SK-N-SH treated with all-trans-retinoic acid at 6 μM for 48 hours (cell line): ENCODE measurements around the gene BPIFB6.

Experiments used
- ATAC-seq: fragments of 200-7000 bp; cut with Tn5 transposase; 3 replicates; pipeline ENCODE4 v1.9.1; 2020; ENCODE audit warnings: mild to moderate bottlenecking, moderate library complexity
- ARNTL ChIP-seq: fragments of 450-650 bp; formaldehyde crosslinking; IDR thresholded peaks from 2 replicates; pipeline ENCODE4 v1.5.0; 2020; ENCODE audit warnings: low read depth, mild to moderate bottlenecking, moderate library complexity, borderline replicate concordance
- BACH2 ChIP-seq: fragments of 250-450 bp; sonication (Bioruptor Pico); IDR thresholded peaks from 2 replicates; pipeline ENCODE4 v1.9.0; 2021; ENCODE audit warnings: mild to moderate bottlenecking, borderline replicate concordance
- CSDC2 ChIP-seq: fragments of 250-450 bp; sonication (Bioruptor Pico); IDR thresholded peaks from 2 replicates; pipeline ENCODE4 v1.5.0; 2020; ENCODE audit warnings: mild to moderate bottlenecking, moderate library complexity
- ESRRG ChIP-seq: fragments of 250-450 bp; sonication (Bioruptor Pico); IDR thresholded peaks from 2 replicates; pipeline ENCODE4 v1.6.1; 2021; ENCODE audit warnings: mild to moderate bottlenecking
- GLIS3 ChIP-seq: fragments of 250-450 bp; sonication (Bioruptor Pico); IDR thresholded peaks from 2 replicates; pipeline ENCODE4 v1.5.0; 2020; ENCODE audit warnings: mild to moderate bottlenecking, moderate library complexity
- ISL1 ChIP-seq: fragments of 250-450 bp; sonication (Bioruptor Pico); IDR thresholded peaks from 2 replicates; pipeline ENCODE4 v2.1.2; 2022; ENCODE audit warnings: mild to moderate bottlenecking, moderate library complexity
- OSR1 ChIP-seq: fragments of 250-450 bp; sonication (Bioruptor Pico); IDR thresholded peaks from 2 replicates; pipeline ENCODE4 v1.8.0; 2022; ENCODE audit warnings: moderate library complexity, mild to moderate bottlenecking, inconsistent platforms
- PATZ1 ChIP-seq: fragments of 250-450 bp; sonication (Bioruptor Pico); IDR thresholded peaks from 2 replicates; pipeline ENCODE4 v1.8.0; 2020; ENCODE audit warnings: mild to moderate bottlenecking, moderate library complexity, borderline replicate concordance
- RARB ChIP-seq: fragments of 250-450 bp; sonication (Bioruptor Pico); IDR thresholded peaks from 2 replicates; pipeline ENCODE4 v1.8.0; 2021; ENCODE audit warnings: mild to moderate bottlenecking, moderate library complexity
- SNAI2 ChIP-seq: fragments of 250-450 bp; sonication (Bioruptor Pico); IDR thresholded peaks from 2 replicates; pipeline ENCODE4 v1.5.0; 2020; ENCODE audit warnings: mild to moderate bottlenecking, moderate library complexity
- TCF4 ChIP-seq: fragments of 250-450 bp; sonication (Bioruptor Pico); IDR thresholded peaks from 2 replicates; pipeline ENCODE4 v1.8.0; 2021; ENCODE audit warnings: mild to moderate bottlenecking, moderate library complexity, borderline replicate concordance
- TSHZ2 ChIP-seq: fragments of 250-450 bp; sonication (Bioruptor Pico); IDR thresholded peaks from 2 replicates; pipeline ENCODE4 v1.5.0; 2020; ENCODE audit warnings: mild to moderate bottlenecking, moderate library complexity
- ZC3H10 ChIP-seq: fragments of 250-450 bp; sonication (Bioruptor Pico); IDR thresholded peaks from 2 replicates; pipeline ENCODE4 v1.5.1; 2021; ENCODE audit warnings: mild to moderate bottlenecking, moderate library complexity
- ZFP3 ChIP-seq: fragments of 250-450 bp; sonication (Bioruptor Pico); IDR thresholded peaks from 2 replicates; pipeline ENCODE4 v1.5.0; 2020; ENCODE audit warnings: mild to moderate bottlenecking, moderate library complexity
- ZFP30 ChIP-seq: fragments of 450-650 bp; formaldehyde crosslinking; IDR thresholded peaks from 2 replicates; pipeline ENCODE4 v1.5.0; 2022; ENCODE audit warnings: mild to moderate bottlenecking, moderate library complexity
- ZNF565 ChIP-seq: fragments of 450-650 bp; formaldehyde crosslinking; conservative IDR thresholded peaks from 2 replicates; pipeline ENCODE4 v1.5.0; 2020; ENCODE audit warnings: low read depth, mild to moderate bottlenecking, moderate library complexity
- ZNF70 ChIP-seq: fragments of 450-650 bp; formaldehyde crosslinking; IDR thresholded peaks from 2 replicates; pipeline ENCODE4 v1.5.0; 2020; ENCODE audit warnings: mild to moderate bottlenecking, moderate library complexity
- ZNF8 ChIP-seq: fragments of 450-650 bp; formaldehyde crosslinking; IDR thresholded peaks from 2 replicates; pipeline ENCODE4 v1.5.0; 2020; ENCODE audit warnings: mild to moderate bottlenecking, moderate library complexity
- TF ChIP-seq, protein P1 (sequence below): fragments of 250-450 bp; sonication (Bioruptor Pico); IDR thresholded peaks from 2 replicates; pipeline ENCODE4 v1.8.0; 2021; ENCODE audit warnings: low read depth, mild to moderate bottlenecking, moderate library complexity, borderline replicate concordance
- TF ChIP-seq, protein P2 (sequence below): fragments of 250-450 bp; sonication (Bioruptor Pico); IDR thresholded peaks from 2 replicates; pipeline ENCODE4 v1.5.1; 2020; ENCODE audit warnings: low read depth, mild to moderate bottlenecking, moderate library complexity

BPIFB6 gene

DNA sequence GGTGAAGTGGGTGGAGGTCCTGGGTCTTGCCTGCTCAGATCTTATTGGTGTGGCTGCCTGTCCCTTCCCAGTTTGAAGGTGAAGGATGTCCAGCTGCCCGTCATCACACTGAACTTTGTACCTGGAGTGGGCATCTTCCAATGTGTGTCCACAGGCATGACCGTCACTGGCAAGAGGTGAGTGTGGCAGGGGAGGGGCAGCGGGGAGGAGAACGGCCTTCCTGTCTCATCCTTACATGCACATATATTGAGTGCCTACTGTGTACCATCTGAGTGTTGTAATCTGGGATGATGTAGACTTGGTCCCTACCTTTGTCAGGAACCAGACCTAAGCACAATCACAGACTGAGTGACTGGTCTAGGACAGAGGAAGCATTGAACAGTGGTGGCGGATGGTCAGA is 2.7 kb downstream of the BPIFB6 start:
- no peak for ATAC-seq
- TF ChIP-seq OSR1 (CRISPR knock-in tag) (no peak), BACH2 (no peak), RARB (CRISPR knock-in tag) (no peak), ZFP30 (CRISPR knock-in tag) (no peak), CSDC2 (no peak), SNAI2 (CRISPR knock-in tag) (no peak), TSHZ2 (no peak), ZC3H10 (no peak), ZNF8 (CRISPR knock-in tag) (no peak)

DNA sequence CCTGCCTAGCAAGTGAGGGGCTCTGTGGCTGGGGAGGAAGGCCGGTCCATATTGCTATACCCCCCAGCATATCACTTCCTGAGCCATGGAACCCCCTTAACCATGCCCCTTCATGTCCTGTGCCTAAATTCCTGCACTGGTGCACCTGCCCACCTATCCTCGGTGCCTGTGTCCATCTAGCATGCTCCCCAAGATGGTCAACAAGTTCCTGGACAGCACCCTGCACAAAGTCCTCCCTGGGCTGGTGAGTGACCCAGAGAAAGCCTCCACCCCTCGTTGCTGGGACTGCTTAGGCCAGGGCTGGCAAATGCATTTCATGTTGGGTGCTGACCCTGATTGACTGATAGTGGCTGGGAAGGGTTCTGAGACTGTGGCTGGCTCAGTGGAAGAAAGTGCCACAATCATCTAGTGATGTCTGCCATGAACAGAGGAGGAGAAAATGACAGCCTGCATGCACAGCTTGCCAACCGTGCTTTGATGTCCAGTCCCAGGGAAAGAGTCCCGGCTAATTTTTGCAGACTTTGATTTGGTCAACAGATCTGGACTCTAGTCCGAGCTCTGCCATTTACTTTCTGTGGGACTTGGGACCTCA is 3.5 kb downstream of the BPIFB6 start:
- TF ChIP-seq TSHZ2: no peak
- TF ChIP-seq ZFP3 (CRISPR knock-in tag): no peak
- TF ChIP-seq RARB (CRISPR knock-in tag): no peak
- TF ChIP-seq ZNF8 (CRISPR knock-in tag): no peak
- TF ChIP-seq ESRRG: no peak
- no peak for TF ChIP-seq ZFP30 (CRISPR knock-in tag)
- TF ChIP-seq PATZ1: no peak
- no peak for TF ChIP-seq ARNTL (CRISPR knock-in tag)
- no peak for TF ChIP-seq ISL1 (CRISPR knock-in tag)
- TF ChIP-seq, protein P1, sequence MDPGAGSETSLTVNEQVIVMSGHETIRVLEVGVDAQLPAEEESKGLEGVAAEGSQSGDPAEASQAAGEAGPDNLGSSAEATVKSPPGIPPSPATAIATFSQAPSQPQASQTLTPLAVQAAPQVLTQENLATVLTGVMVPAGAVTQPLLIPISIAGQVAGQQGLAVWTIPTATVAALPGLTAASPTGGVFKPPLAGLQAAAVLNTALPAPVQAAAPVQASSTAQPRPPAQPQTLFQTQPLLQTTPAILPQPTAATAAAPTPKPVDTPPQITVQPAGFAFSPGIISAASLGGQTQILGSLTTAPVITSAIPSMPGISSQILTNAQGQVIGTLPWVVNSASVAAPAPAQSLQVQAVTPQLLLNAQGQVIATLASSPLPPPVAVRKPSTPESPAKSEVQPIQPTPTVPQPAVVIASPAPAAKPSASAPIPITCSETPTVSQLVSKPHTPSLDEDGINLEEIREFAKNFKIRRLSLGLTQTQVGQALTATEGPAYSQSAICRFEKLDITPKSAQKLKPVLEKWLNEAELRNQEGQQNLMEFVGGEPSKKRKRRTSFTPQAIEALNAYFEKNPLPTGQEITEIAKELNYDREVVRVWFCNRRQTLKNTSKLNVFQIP (CRISPR knock-in tag): no peak
- no peak for TF ChIP-seq ZNF565 (CRISPR knock-in tag)
- no peak for TF ChIP-seq BACH2
- TF ChIP-seq, protein P2, sequence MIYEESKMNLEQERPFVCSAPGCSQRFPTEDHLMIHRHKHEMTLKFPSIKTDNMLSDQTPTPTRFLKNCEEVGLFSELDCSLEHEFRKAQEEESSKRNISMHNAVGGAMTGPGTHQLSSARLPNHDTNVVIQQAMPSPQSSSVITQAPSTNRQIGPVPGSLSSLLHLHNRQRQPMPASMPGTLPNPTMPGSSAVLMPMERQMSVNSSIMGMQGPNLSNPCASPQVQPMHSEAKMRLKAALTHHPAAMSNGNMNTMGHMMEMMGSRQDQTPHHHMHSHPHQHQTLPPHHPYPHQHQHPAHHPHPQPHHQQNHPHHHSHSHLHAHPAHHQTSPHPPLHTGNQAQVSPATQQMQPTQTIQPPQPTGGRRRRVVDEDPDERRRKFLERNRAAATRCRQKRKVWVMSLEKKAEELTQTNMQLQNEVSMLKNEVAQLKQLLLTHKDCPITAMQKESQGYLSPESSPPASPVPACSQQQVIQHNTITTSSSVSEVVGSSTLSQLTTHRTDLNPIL: no peak
- TF ChIP-seq ZNF70 (CRISPR knock-in tag): no peak
- TF ChIP-seq SNAI2 (CRISPR knock-in tag): no peak
- TF ChIP-seq OSR1 (CRISPR knock-in tag): no peak
- no peak for TF ChIP-seq TCF4 (CRISPR knock-in tag)
- no peak for TF ChIP-seq ZC3H10
- TF ChIP-seq, all 23 proteins: peak for 0
- ATAC-seq: no peak

DNA sequence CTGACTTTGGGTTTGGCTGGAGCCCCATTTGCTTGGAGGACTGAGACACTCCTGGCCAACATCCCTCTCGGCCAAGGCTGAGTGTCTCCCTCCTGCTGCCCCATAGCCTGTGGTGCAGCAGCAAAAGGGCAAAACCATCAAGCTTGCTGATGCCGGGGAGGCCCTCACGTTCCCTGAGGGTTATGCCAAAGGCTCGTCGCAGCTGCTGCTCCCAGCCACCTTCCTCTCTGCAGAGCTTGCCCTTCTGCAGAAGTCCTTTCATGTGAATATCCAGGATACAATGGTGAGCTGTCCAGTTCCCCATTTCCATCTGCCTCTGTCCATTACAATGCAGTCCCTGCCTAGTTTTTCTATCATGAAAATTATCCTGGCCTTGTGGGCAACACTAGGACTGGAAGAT is 6.0 kb downstream of the BPIFB6 start:
- TF ChIP-seq, protein P1 (CRISPR knock-in tag): no peak
- TF ChIP-seq GLIS3 (CRISPR knock-in tag) (no peak), ZNF565 (CRISPR knock-in tag) (no peak), ZFP30 (CRISPR knock-in tag) (no peak)
- TF ChIP-seq, protein P2: no peak
- no peak for ATAC-seq
